HG03575 (cell line): Measurements from ENCODE around the gene SERPINB6.
"Not testable (repeated sequence)": the region's sequence is repeated elsewhere in the genome, so short reads cannot be mapped to it uniquely, and the experiment has no call there.

Experiments used
- ATAC-seq: cut with Tn5 transposase; IDR thresholded peaks from one replicate; pipeline ENCODE4 v1.9.1; 2021; ENCODE audit not compliant: unreplicated experiment, insufficient number of reproducible peaks, low FRiP score; ENCODE audit errors: extremely low read depth

The SERPINB6 gene

DNA sequence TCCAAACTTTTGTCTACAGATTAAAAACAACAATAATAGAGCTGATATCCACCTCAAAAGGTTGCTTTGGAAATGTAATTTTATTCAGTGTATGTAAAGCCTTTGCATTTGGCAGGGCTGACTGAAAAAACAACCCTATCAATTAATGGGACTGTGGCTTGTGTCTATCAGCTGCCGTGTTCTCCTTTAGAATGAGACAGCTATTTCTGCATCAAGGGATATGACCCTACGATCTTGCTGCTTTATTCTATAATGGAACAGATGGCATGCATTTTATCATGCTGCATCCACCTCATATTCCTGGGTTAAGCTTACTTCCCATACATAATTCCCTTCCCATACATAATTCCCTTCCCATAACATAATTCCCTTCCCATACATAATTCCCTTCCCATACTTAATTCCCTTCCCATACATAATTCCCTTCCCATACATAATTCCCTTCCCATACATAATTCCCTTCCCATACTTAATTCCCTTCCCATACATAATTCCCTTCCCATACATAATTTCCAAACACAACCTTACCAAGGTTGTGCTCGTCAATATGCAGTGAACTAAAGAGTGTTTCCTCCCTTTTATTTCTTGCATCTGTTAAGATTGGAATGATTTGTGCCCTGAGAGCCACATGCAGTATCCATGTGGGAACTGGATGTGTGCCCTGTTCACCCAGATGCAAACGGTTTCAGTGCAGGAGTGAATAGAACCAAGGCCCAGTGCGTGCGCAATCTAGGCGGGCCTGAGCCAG lies 26.8 kb downstream of the SERPINB6 start:
- no peak for ATAC-seq

DNA sequence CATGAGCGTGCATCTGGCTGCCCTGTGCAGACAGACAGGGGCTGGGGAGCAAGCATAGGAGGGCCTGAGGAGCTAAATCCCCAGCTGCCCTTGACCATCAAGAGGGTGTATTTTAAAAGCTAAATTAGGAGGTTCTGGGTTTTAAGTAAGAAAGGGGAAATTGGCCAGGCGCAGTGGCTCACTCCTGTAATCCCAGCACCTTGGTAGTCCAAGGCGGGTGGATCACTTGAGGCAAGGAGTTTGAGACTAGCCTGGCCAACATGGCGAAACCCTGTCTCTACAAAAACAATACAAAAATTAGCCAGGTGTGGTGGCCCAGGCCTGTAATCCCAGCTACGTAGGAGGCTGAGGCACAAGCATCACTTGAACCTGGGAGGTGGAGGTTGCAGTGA lies 27.8 kb downstream of the SERPINB6 start:
- ATAC-seq: no peak

DNA sequence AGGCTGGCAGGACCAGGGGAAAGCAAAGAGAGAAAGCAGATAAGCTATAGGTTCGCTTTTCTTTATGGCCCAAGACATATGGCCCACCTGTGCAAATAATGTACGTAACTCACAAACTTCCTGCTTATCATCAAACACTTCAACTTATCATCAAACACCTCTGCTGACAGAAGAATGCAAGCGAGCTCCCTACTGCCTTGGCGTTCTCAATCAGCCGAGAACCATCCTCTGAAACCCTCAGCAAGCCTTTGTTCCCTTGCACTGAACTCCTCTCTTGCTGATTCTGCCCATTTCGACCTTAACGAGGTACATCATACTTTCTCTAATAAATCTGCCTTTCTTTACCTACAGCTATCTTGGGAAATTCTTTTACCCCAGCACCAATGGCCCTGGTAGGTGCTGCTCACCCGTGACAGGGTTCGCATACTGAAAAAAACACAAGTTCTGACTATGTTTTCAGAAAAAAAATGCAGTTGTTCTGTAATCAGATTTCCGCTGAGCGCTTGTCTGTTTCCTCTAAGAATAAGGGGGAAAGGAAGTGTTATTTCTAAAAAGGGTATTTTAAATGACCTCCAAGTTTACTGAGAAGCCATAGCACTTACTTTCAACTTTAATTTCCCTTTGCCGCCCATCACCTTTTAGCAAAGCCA lies 28.3 kb downstream of the SERPINB6 start:
- no peak for ATAC-seq

GRCh38 chr6:2942116-2942515 lies 29.3 kb downstream of the SERPINB6 start:
- ATAC-seq: not testable (repeated sequence)

DNA sequence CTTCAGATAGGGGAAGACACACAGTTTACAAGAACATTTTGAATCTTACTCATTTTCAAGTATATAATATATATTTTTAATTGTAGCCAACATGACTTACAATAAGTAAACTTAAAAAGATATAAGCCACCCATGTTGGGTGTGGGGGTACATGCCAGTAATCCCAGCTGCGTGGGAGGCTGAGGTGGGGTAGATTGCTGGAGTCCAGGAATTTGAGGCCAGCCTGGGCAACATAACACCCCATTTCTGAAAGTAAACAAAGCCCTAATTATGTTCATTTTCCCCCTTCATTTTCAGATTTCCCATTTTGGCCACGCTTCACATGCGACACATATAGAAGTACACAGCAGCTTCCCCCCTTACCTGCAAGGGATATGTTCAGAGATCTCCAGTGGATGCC lies 30.5 kb downstream of the SERPINB6 start:
- no peak for ATAC-seq

DNA sequence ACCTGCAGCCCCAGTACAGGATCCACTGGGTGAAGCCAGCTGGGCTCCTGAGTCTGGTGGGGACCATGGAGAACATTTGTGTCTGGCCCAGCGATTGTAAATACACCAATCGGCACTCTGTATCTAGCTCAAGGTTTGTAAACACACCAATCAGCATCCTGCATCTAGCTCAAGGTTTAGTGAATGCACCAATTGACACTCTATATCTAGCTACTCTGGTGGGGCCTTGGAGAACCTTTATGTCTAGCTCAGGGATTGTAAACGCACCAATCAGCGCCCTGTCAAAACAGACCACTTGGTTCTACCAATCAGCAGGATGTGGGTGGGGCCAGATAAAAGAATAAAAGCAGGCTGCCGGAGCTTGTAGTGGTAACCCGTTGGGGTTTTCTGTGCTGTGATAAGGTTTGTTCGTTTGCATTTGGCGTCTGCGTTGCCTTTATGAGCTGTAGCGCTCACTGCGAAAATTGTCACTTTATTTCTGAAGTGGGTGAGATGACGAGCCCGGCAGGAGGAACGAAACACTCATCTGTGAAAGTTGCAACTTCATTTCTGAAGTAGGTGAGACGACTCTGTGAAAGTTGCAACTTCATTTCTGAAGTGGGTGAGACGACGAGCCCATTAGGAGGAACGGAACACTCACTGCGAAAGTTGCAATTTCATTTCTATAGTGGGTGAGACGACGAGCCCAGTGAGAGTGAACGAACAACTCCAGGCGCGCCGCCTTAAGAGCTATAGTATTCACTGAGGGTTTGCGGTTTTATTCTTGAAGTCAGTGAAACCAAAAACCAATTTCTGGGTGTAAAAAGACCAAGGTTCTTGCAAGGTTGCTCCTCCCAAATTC lies 31.1 kb downstream of the SERPINB6 start:
- peak; percentile 53 for ATAC-seq

DNA sequence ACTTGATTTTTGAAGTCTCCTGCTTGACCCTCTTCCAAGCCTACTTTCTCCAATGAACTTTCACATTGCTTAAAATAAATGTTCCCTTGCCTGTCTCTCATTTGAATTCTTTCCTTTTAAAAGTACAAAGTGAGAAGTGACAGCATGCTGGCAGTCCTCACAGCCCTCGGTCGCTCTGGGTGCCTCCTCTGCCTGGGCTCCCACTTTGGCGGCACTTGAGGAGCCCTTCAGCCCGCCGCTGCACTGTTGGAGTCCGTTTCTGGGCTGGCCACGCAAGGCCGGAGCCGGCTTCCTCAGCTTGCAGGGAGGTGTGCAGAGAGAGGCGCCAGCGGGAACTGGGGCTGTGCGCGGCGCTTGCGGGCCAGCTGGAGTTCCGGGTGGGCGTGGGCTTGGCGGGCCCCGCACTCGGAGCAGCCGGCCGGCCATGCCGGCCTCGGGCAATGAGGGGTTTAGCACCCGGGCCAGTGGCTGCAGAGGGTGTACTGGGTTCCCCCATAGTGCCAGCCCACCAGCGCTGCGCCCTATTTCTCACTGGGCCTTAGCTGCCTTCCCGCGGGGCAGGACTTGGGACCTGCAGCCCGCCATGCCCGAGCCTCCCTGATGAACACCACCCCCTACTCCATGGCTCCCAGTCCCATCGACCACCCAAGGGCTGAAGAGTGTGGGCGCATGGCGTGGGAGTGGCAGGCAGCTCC lies 31.9 kb downstream of the SERPINB6 start:
- ATAC-seq: no peak

DNA sequence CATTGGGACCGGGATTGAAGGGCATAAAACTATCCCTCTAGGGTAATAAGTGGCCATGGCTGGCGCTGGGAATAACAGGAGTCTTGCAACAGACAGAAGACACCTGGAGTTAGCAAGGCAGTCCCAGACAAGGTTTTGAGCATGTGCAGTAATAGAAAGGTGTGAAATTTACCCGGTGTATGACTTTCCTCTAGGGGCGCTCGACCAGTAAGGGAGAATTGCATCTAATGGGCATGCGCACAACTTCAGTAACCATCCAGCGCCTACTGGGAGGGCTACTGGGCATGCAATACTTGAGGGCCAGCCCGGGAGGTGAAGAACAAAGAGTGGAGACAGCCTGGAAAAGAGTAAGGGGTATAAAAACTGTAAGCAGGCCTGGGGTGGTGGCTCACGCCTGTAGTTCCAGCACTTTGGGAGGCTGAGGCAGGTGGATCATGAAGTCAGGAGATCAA lies 32.7 kb downstream of the SERPINB6 start:
- no peak for ATAC-seq

DNA sequence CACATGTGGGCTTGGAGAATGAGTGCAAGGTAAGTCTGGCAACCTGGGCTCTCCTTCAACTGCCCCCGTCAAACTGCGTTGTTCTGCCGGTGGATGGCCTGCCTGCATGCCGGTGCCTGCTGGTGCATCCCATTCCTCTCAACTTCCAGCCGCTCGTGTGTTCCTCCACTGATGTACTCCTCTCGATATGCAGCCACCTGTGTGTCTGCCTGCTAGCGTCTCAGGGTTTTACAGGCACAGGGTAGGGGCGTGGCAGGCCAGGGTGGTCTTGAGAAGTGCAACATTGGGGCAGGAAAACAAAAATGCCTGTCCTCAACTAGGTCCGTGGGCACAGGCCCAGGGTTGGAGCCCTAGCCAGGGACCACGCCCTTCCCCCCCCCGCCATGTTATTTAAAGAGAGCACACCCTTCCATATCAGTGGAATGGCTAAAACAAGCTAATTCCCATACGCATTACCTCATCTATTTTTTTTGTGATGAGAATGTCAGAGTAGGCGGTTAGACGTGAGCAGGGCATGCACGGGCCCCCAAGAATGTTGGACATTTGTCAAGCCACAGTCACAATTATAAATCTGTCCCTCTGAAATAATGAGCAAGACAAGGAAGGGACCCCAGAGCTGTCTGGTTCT lies 33.2 kb downstream of the SERPINB6 start:
- no peak for ATAC-seq

DNA sequence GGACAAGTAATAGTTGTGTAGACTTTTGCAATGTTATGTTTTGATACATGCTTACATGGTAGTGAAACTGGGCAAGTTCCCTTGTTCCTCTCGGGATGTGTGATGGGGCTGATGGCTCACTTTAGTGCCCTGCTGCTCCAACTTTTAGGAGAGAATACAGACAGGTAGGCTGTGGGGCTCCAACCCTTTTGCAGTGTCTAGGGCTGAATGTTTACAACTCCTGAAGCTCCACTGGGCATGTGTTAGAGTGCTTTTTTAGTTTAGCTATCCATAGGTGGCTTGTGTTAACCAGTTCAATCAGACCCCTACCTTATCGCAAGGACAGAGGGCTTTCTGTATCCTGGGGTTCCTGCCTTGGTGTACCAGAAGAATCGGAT lies 33.8 kb downstream of the SERPINB6 start:
- ATAC-seq: no peak

DNA sequence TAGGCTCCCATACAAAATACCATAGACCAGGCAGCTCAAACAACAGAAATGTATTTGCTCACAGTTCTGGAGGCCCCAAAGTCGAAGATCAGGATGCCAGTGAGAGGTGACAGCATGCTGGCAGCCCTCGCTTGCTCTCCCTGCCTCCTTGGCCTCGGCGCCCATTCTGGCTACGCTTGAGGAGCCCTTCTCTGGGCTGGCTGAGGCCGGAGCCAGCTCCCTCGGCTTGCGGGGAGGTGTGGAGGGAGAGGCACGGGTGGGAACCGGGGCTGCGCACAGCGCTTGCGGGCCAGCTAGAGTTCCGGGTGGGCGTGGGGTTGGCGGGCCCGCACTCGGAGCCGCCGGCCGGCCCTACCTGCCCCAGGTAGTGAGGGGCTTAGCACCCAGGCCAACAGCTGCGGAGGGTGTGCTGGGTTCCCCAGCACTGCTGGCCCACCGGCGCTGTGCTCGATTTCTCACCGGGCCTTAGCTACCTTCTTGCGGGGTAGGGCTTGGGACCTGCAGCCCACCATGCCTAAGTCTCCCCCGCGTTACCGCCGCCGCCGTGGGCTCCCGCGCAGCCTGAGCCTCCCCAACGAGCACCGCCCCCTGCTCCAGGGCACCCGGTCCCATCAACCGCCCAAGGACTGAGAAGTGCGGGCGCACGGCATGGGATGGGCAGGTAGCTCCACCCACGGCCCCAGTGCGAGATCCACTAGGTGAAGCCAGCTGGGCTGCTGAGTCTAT lies 35.6 kb downstream of the SERPINB6 start:
- no peak for ATAC-seq

DNA sequence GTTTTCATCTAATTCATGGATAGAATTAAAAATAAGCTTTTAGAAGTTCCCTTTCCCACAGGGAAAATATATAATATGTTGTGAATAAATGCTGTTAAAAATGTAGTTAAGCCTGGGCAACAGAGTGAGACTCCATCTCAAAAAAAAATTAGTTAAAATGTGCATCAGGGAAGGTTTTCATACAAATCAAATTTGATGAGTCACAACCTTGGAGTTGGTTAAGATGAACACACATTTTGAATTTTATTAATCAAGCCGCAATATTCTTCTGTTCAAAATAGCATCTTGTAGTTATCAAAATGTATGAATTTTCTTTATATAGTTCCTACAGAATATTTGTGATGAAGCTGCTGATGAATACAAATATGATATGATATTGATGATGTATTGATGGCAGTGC lies 37.3 kb downstream of the SERPINB6 start:
- ATAC-seq: no peak

GRCh38 chr6:2932911-2933310 lies 38.5 kb downstream of the SERPINB6 start:
- not testable (repeated sequence) for ATAC-seq

GRCh38 chr6:2931970-2932748 lies 39.2 kb downstream of the SERPINB6 start:
- no peak for ATAC-seq

- no peak for ATAC-seq
Measured at GRCh38 chr6:2931055-2931454, 40.3 kb downstream of the SERPINB6 start.

- not testable (repeated sequence) for ATAC-seq
Measured at GRCh38 chr6:2927931-2928330, 43.4 kb downstream of the SERPINB6 start.
